CD4-positive, alpha-beta T cell (primary cell): ENCODE measurements around the gene SSH2. TPM values are rescaled to one million over a fixed set of nuclear protein-coding genes. Genes with fewer than 3 reads are reported as not detected.

Experiments used
- ATAC-seq: fragments of 200-7000 bp; cut with Tn5 transposase; one replicate; pipeline ENCODE4 v1.10.0; 2022; ENCODE audit warnings: mild to moderate bottlenecking; ENCODE audit not compliant: poor library complexity
- CTCF ChIA-PET: fragments of 350-600 bp; sonication (Branson Sonifier 250); formaldehyde crosslinking; loops from one replicate; lab custom pipeline; 2021; ENCODE audit warnings: antibody characterized with exemption, inconsistent platforms; lab: Charles Lee
- POLR2A ChIA-PET: fragments of 350-600 bp; sonication (Branson Sonifier 250); formaldehyde crosslinking; loops from one replicate; lab custom pipeline; 2021; ENCODE audit warnings: antibody characterized with exemption, inconsistent platforms; lab: Charles Lee
- DNase-seq, 14 experiments: peaks; one replicate each; pipeline ENCODE4 v3.0.0-alpha.2; 2013 to 2020; ENCODE audit warnings: mixed read lengths in 2 of 14
- H3K27ac ChIP-seq, 2 donors: one replicate each; pipeline versions ENCODE4 v1.5.1 to v1.7.0; 2013; ENCODE audit warnings: low read length in 2 of 2, low read depth in 1 of 2, mild to moderate bottlenecking in 1 of 2
- H3K27me3 ChIP-seq, 2 experiments: 1 replicate in 1 of 2; 2 replicates in 1 of 2; pipeline versions ENCODE4 v1.6.1 to v1.7.0; 2013; ENCODE audit warnings: low read length in 2 of 2, control low read depth in 1 of 2, mild to moderate bottlenecking in 1 of 2, moderate library complexity in 1 of 2; ENCODE audit not compliant: insufficient read depth in 2 of 2, control insufficient read depth in 1 of 2
- H3K36me3 ChIP-seq: one replicate; pipeline ENCODE4 v1.6.1; 2013; ENCODE audit warnings: low read length, control low read depth; ENCODE audit not compliant: insufficient read depth
- H3K4me1 ChIP-seq: one replicate; pipeline ENCODE4 v1.6.1; 2013; ENCODE audit warnings: low read length, control low read depth; ENCODE audit not compliant: insufficient read depth
- H3K4me3 ChIP-seq: one replicate; pipeline ENCODE4 v1.5.1; 2013; ENCODE audit warnings: mild to moderate bottlenecking, low read length, moderate library complexity
- H3K9me3 ChIP-seq, 2 experiments: 1 replicate in 1 of 2; 2 replicates in 1 of 2; pipeline versions ENCODE4 v1.6.1 to v1.7.0; 2013; ENCODE audit warnings: low read length in 2 of 2, mild to moderate bottlenecking in 2 of 2, control low read depth in 1 of 2, moderate library complexity in 1 of 2; ENCODE audit not compliant: control insufficient read depth in 1 of 2, insufficient read depth in 1 of 2
- H3K27ac Mint-ChIP-seq: one replicate; pipeline ENCODE4 v1.8.0; 2020; ENCODE audit warnings: mixed read lengths
- H3K27me3 Mint-ChIP-seq: one replicate; pipeline ENCODE4 v1.8.0; 2021; ENCODE audit warnings: mixed read lengths
- H3K36me3 Mint-ChIP-seq: one replicate; pipeline ENCODE4 v1.8.0; 2021; ENCODE audit warnings: low read depth, mixed read lengths
- H3K4me1 Mint-ChIP-seq: one replicate; pipeline ENCODE4 v1.8.0; 2021; ENCODE audit warnings: low read depth, mixed read lengths
- H3K4me3 Mint-ChIP-seq: one replicate; pipeline ENCODE4 v1.8.0; 2020; ENCODE audit warnings: mild to moderate bottlenecking, mixed read lengths
- H3K9me3 Mint-ChIP-seq: one replicate; pipeline ENCODE4 v1.8.0; 2020; ENCODE audit warnings: mixed read lengths
- CTCF ChIP-seq: fragments of 200-600 bp; IDR thresholded peaks from one replicate; pipeline ENCODE4 v1.8.0; 2022; ENCODE audit warnings: antibody characterized with exemption, mild to moderate bottlenecking
- intact Hi-C, 2 experiments: fragments of 100-400 bp; cut with DNase I in 1 of 2; cut with micrococcal nuclease in 1 of 2; formaldehyde crosslinking; loops; one replicate each; pipeline versions ENCODE4 v1.15.1 to v1.9.0; 2023 to 2025; cut with DNase I, micrococcal nuclease
- total RNA-seq, 174 experiments: library from RNA in 2 of 174; stranded (reverse) in 2 of 174; gene quantifications; one replicate each; pipeline ENCODE4 v1.2.3 and lab custom pipeline; 2021 to 2026

Gene SSH2
- total RNA-seq, 2 experiments from 2014 or later: 73.4 to 81.5 TPM

GRCh38 chr17:29973005-29973404, 43.0 kb upstream of the SSH2 start:
- H3K36me3 ChIP-seq: no peaks in the 10 kb centered on the region
- Mint-ChIP-seq H3K27me3 (no peaks in the 10 kb centered on the region), H3K27ac (no peak overlapping the region), H3K4me3 (no peak overlapping the region), H3K4me1 (no peaks in the 10 kb centered on the region), H3K36me3 (no peaks in the 10 kb centered on the region), H3K9me3 (no peaks in the 10 kb centered on the region)
- ChIA-PET POLR2A (no interaction called here), CTCF (no interaction called here)
- no peak overlapping the region for H3K4me3 ChIP-seq
- no peaks in the 10 kb centered on the region for H3K9me3 ChIP-seq
- no peaks in the 10 kb centered on the region for H3K4me1 ChIP-seq
- ATAC-seq (no peak), DNase-seq (no peak)
- H3K27me3 ChIP-seq: no peaks in the 10 kb centered on the region
- no peak for TF ChIP-seq CTCF
- no peak overlapping the region for H3K27ac ChIP-seq
- intact Hi-C loops: no loop called here

- no peaks in the 10 kb centered on the region for H3K27me3 Mint-ChIP-seq
- H3K36me3 Mint-ChIP-seq: no peaks in the 10 kb centered on the region
- DNase-seq (no peak), ATAC-seq (no peak)
- no peak for TF ChIP-seq CTCF
- H3K4me1 Mint-ChIP-seq: no peaks in the 10 kb centered on the region
- Histone ChIP-seq H3K4me1 (no peaks in the 10 kb centered on the region), H3K9me3 (no peaks in the 10 kb centered on the region), H3K27ac (no peak overlapping the region), H3K36me3 (no peaks in the 10 kb centered on the region), H3K27me3 (no peaks in the 10 kb centered on the region), H3K4me3 (no peak overlapping the region)
- POLR2A ChIA-PET: no interaction called here
- H3K27ac Mint-ChIP-seq: no peak overlapping the region
- H3K4me3 Mint-ChIP-seq: no peak overlapping the region
- CTCF ChIA-PET: no interaction called here
- no peaks in the 10 kb centered on the region for H3K9me3 Mint-ChIP-seq
- intact Hi-C loops: no loop called here
These were observed 42.2 kb upstream of the SSH2 start for GRCh38 chr17:29972277-29972676.

- H3K9me3 Mint-ChIP-seq: no peaks in the 10 kb centered on the region
- ATAC-seq (no peak), DNase-seq (no peak)
- intact Hi-C loops: no loop called here
- no peaks in the 10 kb centered on the region for H3K9me3 ChIP-seq
- ChIA-PET POLR2A (no interaction called here), CTCF (no interaction called here)
- H3K36me3 Mint-ChIP-seq: no peaks in the 10 kb centered on the region
- H3K27me3 ChIP-seq: no peaks in the 10 kb centered on the region
- no peaks in the 10 kb centered on the region for H3K4me1 Mint-ChIP-seq
- no peak overlapping the region for H3K4me3 ChIP-seq
- no peaks in the 10 kb centered on the region for H3K4me1 ChIP-seq
- no peak overlapping the region for H3K4me3 Mint-ChIP-seq
- H3K27me3 Mint-ChIP-seq: no peaks in the 10 kb centered on the region
- H3K27ac Mint-ChIP-seq: no peak overlapping the region
- no peak overlapping the region for H3K27ac ChIP-seq
- no peaks in the 10 kb centered on the region for H3K36me3 ChIP-seq
- TF ChIP-seq CTCF: no peak
These were observed 38.2 kb upstream of the SSH2 start for GRCh38 chr17:29968271-29968670.
